HepG2 (cell line): ENCODE results near the gene NUAK2. TPM values are rescaled to one million over a fixed set of nuclear protein-coding genes. Genes with fewer than 3 reads are reported as not detected.

Experiments used
- BRD4 ChIP-seq: sonication (generic); formaldehyde crosslinking; IDR thresholded peaks from 2 replicates; pipeline ENCODE4 v1.4.0; 2020; ENCODE audit warnings: missing genetic modification reagents
- EP300 ChIP-seq, 3 experiments: sonication (generic) in 1 of 3; formaldehyde crosslinking in 1 of 3; IDR thresholded peaks; 2 replicates each; pipeline versions ENCODE4 v1.5.1 to v1.6.1; 2011 to 2020; ENCODE audit warnings: low read depth in 2 of 3, low read length in 2 of 3, borderline replicate concordance in 1 of 3, improper control_type of control experiment in 1 of 3, mild to moderate bottlenecking in 1 of 3, missing genetic modification reagents in 1 of 3, moderate library complexity in 1 of 3
- ESRRA ChIP-seq: sonication (generic); formaldehyde crosslinking; IDR thresholded peaks from 2 replicates; pipeline ENCODE4 v1.5.1; 2020; ENCODE audit warnings: mild to moderate bottlenecking, low read depth, missing genetic modification reagents
- HNRNPLL ChIP-seq: fragments of 200-400 bp; formaldehyde crosslinking; IDR thresholded peaks from 2 replicates; pipeline ENCODE4 v1.6.1; 2017; ENCODE audit warnings: mild to moderate bottlenecking, low read depth, low read length; ENCODE audit not compliant: poor library complexity, severe bottlenecking
- HOXA9 ChIP-seq: sonication (generic); formaldehyde crosslinking; IDR thresholded peaks from 2 replicates; pipeline ENCODE4 v1.8.1; 2022; ENCODE audit warnings: missing genetic modification reagents, mild to moderate bottlenecking, moderate library complexity, borderline replicate concordance
- KAT8 ChIP-seq: IDR thresholded peaks from 2 replicates; pipeline ENCODE4 v1.6.1; 2016; ENCODE audit warnings: missing genetic modification reagents, missing compliant biosample characterization
- KMT2A ChIP-seq: sonication (generic); formaldehyde crosslinking; IDR thresholded peaks from 2 replicates; pipeline ENCODE4 v1.4.0; 2020; ENCODE audit warnings: missing genetic modification reagents
- PTBP1 ChIP-seq: fragments of 200-400 bp; formaldehyde crosslinking; IDR thresholded peaks from 2 replicates; pipeline ENCODE4 v1.6.1; 2018; ENCODE audit warnings: low read length, low read depth; ENCODE audit not compliant: poor library complexity, severe bottlenecking
- RNF2 ChIP-seq: fragments of 450-650 bp; conservative IDR thresholded peaks from 2 replicates; pipeline ENCODE4 v1.6.1; 2016; ENCODE audit warnings: low read depth
- SNAI1 ChIP-seq: sonication (generic); formaldehyde crosslinking; IDR thresholded peaks from 2 replicates; pipeline ENCODE4 v1.5.0; 2020; ENCODE audit warnings: mild to moderate bottlenecking, missing genetic modification reagents, borderline replicate concordance
- TFDP2 ChIP-seq: sonication (generic); formaldehyde crosslinking; IDR thresholded peaks from 2 replicates; pipeline ENCODE4 v1.4.0; 2020; ENCODE audit warnings: missing genetic modification reagents
- ZHX2 ChIP-seq, 2 experiments: sonication (generic) in 1 of 2; formaldehyde crosslinking in 1 of 2; IDR thresholded peaks; 2 replicates each; pipeline versions ENCODE4 v1.6.1 to v1.9.0; 2014 to 2022; ENCODE audit warnings: antibody characterized with exemption in 1 of 2, borderline replicate concordance in 1 of 2, inconsistent platforms in 1 of 2, low read depth in 1 of 2, missing genetic modification reagents in 1 of 2
- ZNF205 ChIP-seq: IDR thresholded peaks from 2 replicates; pipeline ENCODE4 v1.6.1; 2018; ENCODE audit warnings: missing biosample characterization, missing genetic modification reagents
- ZNF350 ChIP-seq: sonication (generic); formaldehyde crosslinking; IDR thresholded peaks from 2 replicates; pipeline ENCODE4 v1.4.0; 2020; ENCODE audit warnings: mild to moderate bottlenecking, low read depth, missing genetic modification reagents, borderline replicate concordance
- ZNF354B ChIP-seq: sonication (generic); formaldehyde crosslinking; IDR thresholded peaks from 2 replicates; pipeline ENCODE4 v1.8.0; 2022; ENCODE audit warnings: mild to moderate bottlenecking, missing genetic modification reagents
- ZNF510 ChIP-seq: sonication (generic); formaldehyde crosslinking; IDR thresholded peaks from 2 replicates; pipeline ENCODE4 v1.4.0; 2020; ENCODE audit warnings: low read depth, mild to moderate bottlenecking, missing genetic modification reagents
- ZNF598 ChIP-seq: sonication (generic); formaldehyde crosslinking; IDR thresholded peaks from 2 replicates; pipeline ENCODE4 v1.5.1; 2020; ENCODE audit warnings: mild to moderate bottlenecking, missing genetic modification reagents, borderline replicate concordance
- ZUFSP ChIP-seq: sonication (generic); formaldehyde crosslinking; IDR thresholded peaks from 2 replicates; pipeline ENCODE4 v1.9.0; 2021; ENCODE audit warnings: missing genetic modification reagents, mild to moderate bottlenecking, borderline replicate concordance
- polyA plus RNA-seq, 8 experiments: library from polyadenylated mRNA; depleted of rRNA in 3 of 8; stranded (reverse) in 7 of 8; unstranded in 1 of 8; fragments of >200 nt; fragmentation: Illumina TruSeq in 4 of 8; extraction: Trizol in 4 of 8; gene quantifications; 2 replicates each; pipeline versions ENCODE4 v1.2.1 to v1.2.3, GENCODE V29; 2011 to 2016; ENCODE audit warnings: low read depth in 4 of 8, missing spikeins in 1 of 8, mixed read lengths in 1 of 8; ENCODE audit not compliant: insufficient read depth in 1 of 8
- total RNA-seq, 5 experiments: library from RNA; depleted of rRNA; stranded (reverse); fragments of >200 nt; fragmentation: Illumina TruSeq; extraction: Trizol; gene quantifications; 2 replicates each; pipeline ENCODE4 v1.2.3, GENCODE V29; 2016; ENCODE audit warnings: low read depth in 1 of 5

Gene NUAK2
- total and polyA plus RNA-seq, 2 of the 13 experiments (the other 11 are each of a cell fraction or from before 2014, with no cell fraction given): 0.75 to 1.1 TPM

- TF ChIP-seq ZHX2 (IDR thresholded peaks at IDR 0.05; ENCODE audit: low read depth) (no peak), ZHX2 (CRISPR knock-in tag; IDR thresholded peaks at IDR 0.05; ENCODE audit: borderline replicate concordance) (no peak), BRD4 (CRISPR knock-in tag) (0 out of 2 replicates have a peak, but pooled peaks have one; percentile 32), SNAI1 (peak; percentile 41; the same call in 1 of the 2 replicates), ZNF350 (CRISPR knock-in tag) (peak; percentile 44; the same call in 1 of the 2 replicates), HNRNPLL (peak; percentile 50), ZNF205 (CRISPR knock-in tag) (no peak), KMT2A (CRISPR knock-in tag) (peak; percentile 70), EP300 (IDR thresholded peaks at IDR 0.05; ENCODE audit: low read depth in 2 of 2, low read length in 2 of 2) (no peak), EP300 (CRISPR knock-in tag; IDR thresholded peaks at IDR 0.05; ENCODE audit: borderline replicate concordance) (0 out of 2 replicates have a peak, but pooled peaks have one; percentile 22), ZUFSP (no peak), RNF2 (peak; percentile 82; the same call in 1 of the 2 replicates), ESRRA (CRISPR knock-in tag) (peak; percentile 61; the same call in 1 of the 2 replicates), HOXA9 (CRISPR knock-in tag) (no peak), ZNF354B (CRISPR knock-in tag) (no peak), ZNF598 (CRISPR knock-in tag) (peak; percentile 96; the same call in 1 of the 2 replicates), ZNF510 (CRISPR knock-in tag) (no peak), TFDP2 (CRISPR knock-in tag) (peak; percentile 49), KAT8 (CRISPR knock-in tag) (0 out of 2 replicates have a peak, but pooled peaks have one; percentile 21), PTBP1 (peak; percentile 53)
Measured at GRCh38 chr1:205321162-205321958, at the start of gene NUAK2 (continued).
